Epithelial cell of proximal tubule (primary cell): ENCODE data around the gene DNAJC11. TPM values are rescaled to one million over a fixed set of nuclear protein-coding genes. Genes with fewer than 3 reads are reported as not detected.
"Not testable (repeated sequence)": the region's sequence is repeated elsewhere in the genome, so short reads cannot be mapped to it uniquely, and the experiment has no call there.

ENCODE experiments used
- DNase-seq: peaks from one replicate; pipeline ENCODE4 v3.0.0-alpha.2; 2011; ENCODE audit warnings: low read depth
- H3K4me3 ChIP-seq: 2 replicates; pipeline ENCODE4 v1.5.1; 2011; ENCODE audit warnings: low read depth, mild to moderate bottlenecking, low read length
- total RNA-seq: library from RNA; depleted of rRNA; stranded (reverse); fragments of >200 nt; gene quantifications from 2 replicates; pipeline ENCODE4 v1.2.3, GENCODE V29; 2015
- TF ChIP-seq, protein P1 (sequence below): conservative IDR thresholded peaks from 2 replicates; pipeline ENCODE4 v1.5.1; 2012; ENCODE audit warnings: low read depth, mild to moderate bottlenecking, low read length

Gene DNAJC11
- total RNA-seq, 1 donor from 2014 or later: 32.8 TPM

DNA sequence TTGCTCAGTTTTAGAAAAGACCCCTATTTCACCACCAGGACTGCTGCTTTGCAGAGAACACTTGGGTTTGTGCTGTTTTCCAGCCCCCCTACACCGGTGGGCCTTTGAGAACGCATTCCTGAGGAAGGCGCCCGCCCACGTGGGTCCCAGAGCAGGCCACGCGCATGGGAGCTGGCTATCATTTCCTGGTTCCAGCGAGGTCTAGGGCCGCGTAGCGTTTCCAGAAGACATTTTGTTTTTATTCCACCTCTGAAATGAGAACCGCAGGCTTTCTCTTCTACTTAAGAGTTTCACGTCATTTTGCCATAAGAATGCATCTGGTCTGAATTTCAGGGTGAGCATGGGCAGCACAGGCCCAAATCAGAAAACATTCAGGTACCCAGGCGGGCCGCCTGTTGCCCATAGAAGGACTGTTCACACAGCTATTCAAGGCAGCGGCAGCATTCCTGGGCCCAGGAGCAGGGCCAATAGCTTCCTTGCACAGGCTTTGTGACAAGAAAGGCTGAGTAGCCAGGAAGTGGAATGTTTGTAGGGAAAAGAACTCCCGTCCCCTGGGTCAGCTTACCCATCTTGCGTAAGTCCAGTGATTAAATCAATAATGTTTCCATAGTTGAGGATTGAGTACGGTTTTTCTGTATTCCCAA lies 97.6 kb downstream of the DNAJC11 start:
- TF ChIP-seq, protein P1, sequence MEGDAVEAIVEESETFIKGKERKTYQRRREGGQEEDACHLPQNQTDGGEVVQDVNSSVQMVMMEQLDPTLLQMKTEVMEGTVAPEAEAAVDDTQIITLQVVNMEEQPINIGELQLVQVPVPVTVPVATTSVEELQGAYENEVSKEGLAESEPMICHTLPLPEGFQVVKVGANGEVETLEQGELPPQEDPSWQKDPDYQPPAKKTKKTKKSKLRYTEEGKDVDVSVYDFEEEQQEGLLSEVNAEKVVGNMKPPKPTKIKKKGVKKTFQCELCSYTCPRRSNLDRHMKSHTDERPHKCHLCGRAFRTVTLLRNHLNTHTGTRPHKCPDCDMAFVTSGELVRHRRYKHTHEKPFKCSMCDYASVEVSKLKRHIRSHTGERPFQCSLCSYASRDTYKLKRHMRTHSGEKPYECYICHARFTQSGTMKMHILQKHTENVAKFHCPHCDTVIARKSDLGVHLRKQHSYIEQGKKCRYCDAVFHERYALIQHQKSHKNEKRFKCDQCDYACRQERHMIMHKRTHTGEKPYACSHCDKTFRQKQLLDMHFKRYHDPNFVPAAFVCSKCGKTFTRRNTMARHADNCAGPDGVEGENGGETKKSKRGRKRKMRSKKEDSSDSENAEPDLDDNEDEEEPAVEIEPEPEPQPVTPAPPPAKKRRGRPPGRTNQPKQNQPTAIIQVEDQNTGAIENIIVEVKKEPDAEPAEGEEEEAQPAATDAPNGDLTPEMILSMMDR: no peak
- peak overlapping the region; percentile 76 for H3K4me3 ChIP-seq
- DNase-seq: no peak

DNA sequence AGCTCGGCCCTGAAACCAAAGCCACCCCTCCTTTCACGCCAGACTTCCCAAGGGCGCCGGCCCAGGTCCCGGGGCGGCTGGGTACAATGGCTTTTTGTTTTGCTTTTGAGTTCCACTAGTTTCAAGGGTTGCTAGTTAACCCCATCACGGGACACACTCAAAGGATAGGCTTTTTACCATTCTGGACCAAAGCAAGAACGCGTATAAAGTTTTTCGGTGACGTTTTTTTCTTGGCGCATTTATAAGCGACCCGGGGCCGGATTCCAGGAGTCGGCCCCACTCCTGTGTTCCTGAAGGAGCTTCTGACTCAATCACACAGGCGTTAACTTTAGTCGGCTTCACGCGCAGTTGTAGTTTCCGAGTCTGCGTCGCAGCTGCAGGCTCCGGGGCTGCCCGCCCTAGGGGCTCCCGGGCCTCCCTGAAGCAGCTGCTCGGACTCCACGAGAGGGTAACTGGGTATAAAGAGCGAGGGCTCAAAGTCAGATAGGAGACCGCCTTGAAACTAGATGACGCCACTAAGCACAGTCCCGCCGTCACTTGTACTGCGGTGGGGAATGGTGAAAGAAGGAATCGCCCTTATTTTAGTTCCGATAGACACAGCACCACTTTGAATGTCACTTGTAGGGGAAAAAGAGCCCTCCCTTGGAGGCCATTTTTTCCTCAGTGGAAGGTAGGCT lies 98.2 kb downstream of the DNAJC11 start:
- no peak for DNase-seq
- H3K4me3 ChIP-seq: peak overlapping the region; percentile 76
- TF ChIP-seq, protein P1: no peak

DNA sequence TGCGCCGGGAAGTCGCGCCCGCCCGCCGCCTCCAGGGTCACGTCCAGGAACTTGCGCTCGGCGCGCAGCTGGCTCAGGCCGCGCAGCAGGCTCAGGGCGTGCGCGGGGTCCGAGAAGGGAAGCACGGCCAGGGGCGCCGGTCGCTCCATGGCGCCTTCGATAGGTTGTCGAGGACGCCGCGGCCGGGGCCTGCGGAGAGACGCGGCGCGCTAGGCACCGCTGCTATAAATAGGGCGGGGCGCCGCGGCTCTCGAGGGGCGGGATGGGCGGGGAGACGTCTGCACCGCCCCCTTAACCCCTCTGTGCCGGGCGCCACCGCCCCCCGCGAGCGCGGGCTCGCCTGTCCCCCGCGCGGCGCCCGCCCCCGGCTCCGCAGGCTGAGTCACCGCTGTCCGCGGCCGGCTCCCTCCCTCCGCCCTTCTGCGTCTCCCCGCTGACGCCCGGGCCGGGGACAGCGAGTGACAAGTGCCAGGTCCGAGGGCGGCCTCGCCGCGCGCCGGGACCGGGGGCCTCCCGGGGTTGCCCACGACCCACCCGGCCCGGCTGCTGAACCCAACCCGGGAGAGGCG lies 98.9 kb downstream of the DNAJC11 start, which contains the start of gene KLHL21:
Gene KLHL21, minus strand, starts transcription at position 201 of the 569 bp plus-strand sequence. Its CDS starts 52 bp downstream, at position 149.
- no peak for DNase-seq
- TF ChIP-seq, protein P1: no peak
- H3K4me3 ChIP-seq: peak within 1 kb of the TSS; percentile 76

DNA sequence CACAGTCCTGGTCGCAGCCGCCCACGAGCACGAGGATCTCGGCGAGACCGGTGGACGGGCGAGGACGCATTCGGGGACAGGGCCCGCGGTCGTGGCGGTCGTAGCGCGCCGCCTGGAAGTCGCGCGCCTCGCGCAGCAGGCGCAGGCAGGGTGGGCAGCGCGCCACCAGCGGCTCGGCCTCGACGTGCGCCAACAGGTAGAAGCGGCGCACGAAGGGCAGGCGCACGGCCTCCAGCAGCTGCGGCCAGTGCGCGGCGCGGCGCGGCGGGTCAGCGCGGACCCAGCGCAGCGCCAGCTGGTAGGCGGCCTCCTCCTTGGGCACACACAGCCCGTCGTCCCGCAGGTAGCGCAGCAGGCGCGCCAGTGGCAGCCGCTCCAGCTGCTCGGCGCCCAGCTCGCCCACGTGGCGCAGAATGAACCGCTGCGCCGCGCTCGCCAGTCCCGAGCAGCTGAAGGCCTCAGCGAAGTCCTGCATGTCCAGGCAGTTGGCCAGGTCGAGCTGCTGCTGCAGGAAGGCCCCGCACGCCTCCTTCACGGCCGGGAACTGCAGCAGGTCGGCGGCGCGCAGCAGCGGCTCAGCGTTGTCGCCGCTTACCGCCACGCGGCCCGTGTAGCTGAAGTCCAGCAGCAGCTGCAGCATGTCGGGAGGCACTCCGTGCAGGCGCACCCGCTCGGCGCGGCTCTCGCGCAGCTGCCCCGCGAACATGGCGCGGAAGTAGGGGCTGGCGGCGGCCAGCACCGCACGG lies 99.5 kb downstream of the DNAJC11 start:
- H3K4me3 ChIP-seq: peak overlapping the region; percentile 76
- TF ChIP-seq, protein P1: no peak
- DNase-seq: no peak

DNA sequence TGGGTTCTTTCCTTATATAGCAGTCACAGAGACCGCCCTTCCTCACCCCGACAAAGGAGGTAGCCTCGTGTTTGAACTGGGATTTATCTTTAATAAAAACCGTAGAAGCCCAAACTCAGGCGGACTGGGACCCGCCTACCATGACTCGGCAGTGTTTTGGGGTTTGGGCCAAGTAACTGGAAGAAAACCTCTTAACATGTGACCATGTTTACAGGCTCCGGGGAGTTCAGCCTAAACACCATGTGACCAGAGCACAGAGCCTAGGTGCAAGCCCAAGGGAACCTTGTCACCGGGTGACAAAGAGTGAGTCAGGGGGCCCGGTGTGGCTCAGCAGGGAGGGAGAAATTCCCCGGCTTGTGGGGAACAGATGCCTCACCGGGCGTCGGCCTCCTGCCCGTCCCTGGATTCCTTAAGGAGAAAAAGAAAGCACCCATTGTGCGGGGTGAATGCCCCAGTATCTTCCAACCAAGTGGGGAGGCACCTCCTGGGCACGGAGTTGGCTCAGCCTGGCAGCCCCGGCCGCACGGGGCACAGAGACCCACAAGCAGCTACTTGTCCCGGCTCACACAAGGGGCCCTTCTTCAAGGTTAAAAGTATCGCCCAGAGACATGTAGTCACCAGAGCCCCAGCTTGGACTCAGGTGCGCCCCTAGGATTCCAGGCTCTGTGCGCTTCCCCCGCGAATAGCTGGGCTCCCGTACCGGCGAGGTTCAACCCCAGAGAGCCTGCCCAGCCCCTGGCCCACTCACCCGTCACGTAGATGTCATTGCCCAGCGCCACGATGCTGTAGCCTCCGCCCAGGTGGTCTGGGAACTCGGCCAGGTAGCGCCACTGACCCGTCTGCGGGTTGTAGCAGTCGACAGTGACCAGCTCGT lies 100.3 kb downstream of the DNAJC11 start:
- peak; percentile 90 for DNase-seq
- H3K4me3 ChIP-seq: peak overlapping the region; percentile 76
- TF ChIP-seq, protein P1: no peak

DNA sequence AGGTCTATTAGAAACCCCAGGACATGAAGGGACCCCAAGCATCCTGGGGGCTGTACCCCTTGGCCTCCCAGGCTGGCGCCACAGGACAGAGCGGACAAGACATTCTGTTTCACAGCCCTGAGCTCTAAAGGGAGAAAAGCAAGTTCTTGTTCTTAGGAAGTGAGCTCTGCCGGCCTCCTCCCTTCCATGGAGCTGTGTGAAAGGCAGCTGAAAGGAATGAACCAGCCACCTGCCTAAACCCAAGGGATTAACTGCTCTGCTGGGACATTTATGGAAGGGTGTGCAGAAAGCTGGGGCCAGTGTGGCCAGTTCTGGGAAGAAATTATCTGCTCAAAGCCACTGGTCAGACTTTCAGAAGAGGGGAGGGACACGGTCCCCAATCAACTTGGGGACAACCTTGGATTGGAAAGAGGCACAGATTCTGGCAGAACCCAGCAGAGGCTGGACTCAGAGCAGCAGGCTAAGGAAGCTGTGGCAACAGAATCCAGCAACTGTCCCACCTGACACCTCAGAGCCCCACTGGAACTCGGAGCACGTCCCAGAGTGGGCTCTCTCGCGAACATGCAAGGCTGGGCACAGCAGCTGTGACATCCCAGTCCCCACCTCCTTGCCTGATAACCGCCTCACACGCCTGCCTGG lies 101.1 kb downstream of the DNAJC11 start:
- no peak for DNase-seq
- peak overlapping the region; percentile 76 for H3K4me3 ChIP-seq
- TF ChIP-seq, protein P1: no peak

DNA sequence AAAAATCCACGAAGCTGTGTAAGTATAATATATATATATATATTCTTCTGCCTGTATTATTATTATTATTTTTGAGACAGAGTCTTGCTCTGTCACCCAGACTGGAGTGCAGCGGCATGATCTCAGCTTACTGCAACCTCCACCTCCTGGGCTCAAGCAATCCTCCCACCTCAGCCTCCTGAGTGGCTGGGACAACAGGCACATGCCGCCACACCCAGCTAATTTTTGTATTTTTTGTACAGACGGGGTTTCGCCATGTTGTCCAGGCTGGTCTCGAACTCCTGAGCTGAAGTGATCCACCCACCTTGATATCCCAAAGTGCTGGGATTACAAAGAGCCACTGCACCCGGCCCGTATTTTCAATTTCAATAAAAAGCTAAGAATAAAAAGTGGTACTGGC lies 101.6 kb downstream of the DNAJC11 start:
- peak overlapping the region; percentile 76 for H3K4me3 ChIP-seq
- not testable (repeated sequence) for DNase-seq
